Gastroesophageal sphincter (tissue), 4 donors: ENCODE measurements around the gene PRG2. TPM values are rescaled to one million over a fixed set of nuclear protein-coding genes. Genes with fewer than 3 reads are reported as not detected.

ENCODE experiments used
- ATAC-seq: fragments of 150-250 bp; one replicate; pipeline ENCODE4 v1.9.1; 2016; ENCODE audit warnings: mild to moderate bottlenecking, moderate library complexity
- H3K27ac ChIP-seq, 4 donors: fragments of 200-600 bp; sonication (generic) in 3 of 4; 1 replicate in 3 of 4; 2 replicates in 1 of 4; pipeline ENCODE4 v1.5.1; 2016 to 2019
- H3K27me3 ChIP-seq: fragments of 200-600 bp; sonication (generic); one replicate; pipeline ENCODE4 v1.5.1; 2019
- H3K36me3 ChIP-seq, 2 donors: fragments of 200-600 bp; sonication (generic); one replicate each; pipeline ENCODE4 v1.5.1; 2019; ENCODE audit warnings: control low read depth in 1 of 2
- H3K4me1 ChIP-seq, 3 donors: fragments of 200-600 bp; sonication (generic); 1 replicate in 2 of 3; 2 replicates in 1 of 3; pipeline ENCODE4 v1.5.1; 2016 to 2019; ENCODE audit warnings: control low read depth in 2 of 3
- H3K4me3 ChIP-seq, 2 donors: fragments of 200-600 bp; sonication (generic); one replicate each; pipeline ENCODE4 v1.5.1; 2019; ENCODE audit warnings: mild to moderate bottlenecking in 1 of 2, moderate library complexity in 1 of 2
- H3K9me3 ChIP-seq, 3 donors: fragments of 200-600 bp; sonication (generic); one replicate each; pipeline ENCODE4 v1.5.1; 2017 to 2019; ENCODE audit warnings: control low read depth in 2 of 3
- CTCF ChIP-seq, 4 experiments: fragments of 200-600 bp in 2 of 4; fragments of 450-650 bp in 2 of 4; sonication (generic) in 1 of 4; IDR thresholded peaks; one replicate each; pipeline ENCODE4 v1.5.1; 2017 to 2019; ENCODE audit warnings: antibody characterized with exemption in 4 of 4, mild to moderate bottlenecking in 2 of 4, moderate library complexity in 2 of 4
- EP300 ChIP-seq: sonication (generic); formaldehyde crosslinking; IDR thresholded peaks from one replicate; pipeline ENCODE4 v1.6.1; 2017; ENCODE audit warnings: antibody characterized with exemption, mild to moderate bottlenecking
- POLR2A ChIP-seq, 2 donors: fragments of 450-650 bp; IDR thresholded peaks; one replicate each; pipeline ENCODE4 v1.6.1; 2017; ENCODE audit warnings: antibody characterized with exemption in 2 of 2, mild to moderate bottlenecking in 2 of 2, moderate library complexity in 1 of 2
- POLR2AphosphoS5 ChIP-seq: sonication (generic); formaldehyde crosslinking; IDR thresholded peaks from one replicate; pipeline ENCODE4 v1.6.1; 2017; ENCODE audit warnings: antibody characterized with exemption
- WGBS, 2 donors: methylation state at CpG; one replicate each; pipeline ENCODE4 v1.1.5; 2018; ENCODE audit warnings: low coverage in 1 of 2; 5-methylcytosine and 5-hydroxymethylcytosine counted together
- total RNA-seq, 4 donors: library from RNA; depleted of rRNA; stranded (reverse); fragments of >200 nt; gene quantifications; one replicate each; pipeline ENCODE4 v1.1.0, GENCODE V29; 2016

Gene PRG2
- total RNA-seq, 4 donors from 2014 or later: not detected

GRCh38 chr11:57347336-57347735 is 43.1 kb downstream of the PRG2 start:
- WGBS, 2 donors: no CpG with 5 or more reads among the region's 9 CpGs
- ATAC-seq: no peak
- H3K4me3 ChIP-seq: no peak overlapping the region
- no peak for TF ChIP-seq POLR2A (IDR thresholded peaks at IDR 0.05)
- no peak for TF ChIP-seq POLR2AphosphoS5
- H3K36me3 ChIP-seq: no peaks in the 10 kb centered on the region
- H3K27me3 ChIP-seq: peaks cover 4% of the 10 kb centered on the region
- peaks cover 0 to 17% (median 3%) of the 10 kb centered on the region in 3 donors for H3K4me1 ChIP-seq
- no peak overlapping the region for H3K27ac ChIP-seq
- no peaks in the 10 kb centered on the region for H3K9me3 ChIP-seq

- Histone ChIP-seq H3K27ac (no peak overlapping the region), H3K36me3 (no peaks in the 10 kb centered on the region), H3K27me3 (peaks cover 4% of the 10 kb centered on the region), H3K9me3 (no peaks in the 10 kb centered on the region), H3K4me1 (peaks cover 0 to 17% (median 3%) of the 10 kb centered on the region in 3 donors), H3K4me3 (no peak overlapping the region)
- peak; percentile 53 for ATAC-seq
- WGBS, 2 donors: 5 to 22% methylated on average over 4 to 6 of the region's 11 CpGs
- TF ChIP-seq EP300 (no peak), POLR2A (IDR thresholded peaks at IDR 0.05) (no peak), POLR2AphosphoS5 (no peak), CTCF (IDR thresholded peaks at IDR 0.05) (peak in 3 of 4 experiments; percentile 53 to 90 (median 68))
Measured at GRCh38 chr11:57345555-57346211, 44.8 kb downstream of the PRG2 start.

- peaks cover 0 to 21% (median 3%) of the 10 kb centered on the region in 3 donors for H3K4me1 ChIP-seq
- no peak overlapping the region for H3K4me3 ChIP-seq
- no peak for ATAC-seq
- H3K9me3 ChIP-seq: no peaks in the 10 kb centered on the region
- H3K27ac ChIP-seq: no peak overlapping the region
- 69 to 80% methylated on average over 7 of the region's 10 CpGs for WGBS, 2 donors
- no peaks in the 10 kb centered on the region for H3K36me3 ChIP-seq
- peaks cover 4% of the 10 kb centered on the region for H3K27me3 ChIP-seq
- TF ChIP-seq POLR2AphosphoS5: no peak
- no peak for TF ChIP-seq POLR2A (IDR thresholded peaks at IDR 0.05)
- no peak for TF ChIP-seq CTCF (IDR thresholded peaks at IDR 0.05)
- TF ChIP-seq EP300: no peak
Measured at GRCh38 chr11:57344826-57345225, 45.6 kb downstream of the PRG2 start.

GRCh38 chr11:57343825-57344224 is 46.6 kb downstream of the PRG2 start:
- H3K27me3 ChIP-seq: peaks cover 4% of the 10 kb centered on the region
- no peak for ATAC-seq
- no peak overlapping the region for H3K4me3 ChIP-seq
- 68 to 88% methylated on average over 7 of the region's 7 CpGs for WGBS, 2 donors
- no peak overlapping the region for H3K27ac ChIP-seq
- no peaks in the 10 kb centered on the region for H3K9me3 ChIP-seq
- no peaks in the 10 kb centered on the region for H3K36me3 ChIP-seq
- no peak for TF ChIP-seq CTCF (IDR thresholded peaks at IDR 0.05)
- no peak for TF ChIP-seq EP300
- no peak for TF ChIP-seq POLR2AphosphoS5
- H3K4me1 ChIP-seq: peaks cover 0 to 18% (median 0%) of the 10 kb centered on the region in 3 donors

GRCh38 chr11:57342702-57343101 is 47.7 kb downstream of the PRG2 start:
- H3K4me3 ChIP-seq: no peak overlapping the region
- H3K4me1 ChIP-seq: peaks cover 0 to 18% (median 0%) of the 10 kb centered on the region in 3 donors
- H3K27ac ChIP-seq: no peak overlapping the region
- ATAC-seq: no peak
- TF ChIP-seq POLR2A (IDR thresholded peaks at IDR 0.05) (no peak), CTCF (IDR thresholded peaks at IDR 0.05) (no peak), POLR2AphosphoS5 (no peak), EP300 (no peak)
- 57 to 68% methylated on average over 5 to 8 of the region's 11 CpGs for WGBS, 2 donors
- H3K9me3 ChIP-seq: no peaks in the 10 kb centered on the region
- H3K27me3 ChIP-seq: peaks cover 12% of the 10 kb centered on the region
- no peaks in the 10 kb centered on the region for H3K36me3 ChIP-seq
